Measurements from ENCODE around the gene RAB36.
A peak's percentile ranks its signal among the peaks of the same experiment; 100 is the strongest.
"Not testable (repeated sequence)": the region's sequence is repeated elsewhere in the genome, so short reads cannot be mapped to it uniquely, and the experiment has no call there.

The RAB36 gene

GRCh38 chr22:23120415-23120899 is 24.8 kb upstream of the RAB36 start:
- no peak for DNase-seq (ENCODE audit: low read depth in 2 of 3, low spot score in 2 of 3)

- DNase-seq (ENCODE audit: low read depth in 2 of 3, low spot score in 2 of 3): no peak
Measured at GRCh38 chr22:23121000-23121421, 24.3 kb upstream of the RAB36 start.

GRCh38 chr22:23121424-23121823 is 23.9 kb upstream of the RAB36 start:
- no peak for DNase-seq (ENCODE audit: low read depth in 2 of 3, low spot score in 2 of 3)

GRCh38 chr22:23122216-23122957 is 22.9 kb upstream of the RAB36 start:
- DNase-seq (ENCODE audit: low read depth in 2 of 3, low spot score in 2 of 3): no peak

- no peak for DNase-seq (ENCODE audit: low read depth in 2 of 3, low spot score in 2 of 3)
Measured at GRCh38 chr22:23122992-23123803, 22.1 kb upstream of the RAB36 start.

- DNase-seq (ENCODE audit: low read depth in 2 of 3, low spot score in 2 of 3): no peak
Measured at GRCh38 chr22:23123804-23124254, 21.4 kb upstream of the RAB36 start.

- DNase-seq (ENCODE audit: low read depth in 2 of 3, low spot score in 2 of 3): no peak
Measured at GRCh38 chr22:23124611-23125511, 20.4 kb upstream of the RAB36 start.

GRCh38 chr22:23125512-23126103 is 19.7 kb upstream of the RAB36 start:
- no peak for DNase-seq (ENCODE audit: low read depth in 2 of 3, low spot score in 2 of 3)

GRCh38 chr22:23126165-23127054 is 18.9 kb upstream of the RAB36 start:
- no peak for DNase-seq (ENCODE audit: low read depth in 2 of 3, low spot score in 2 of 3)

- DNase-seq (ENCODE audit: low read depth in 2 of 3, low spot score in 2 of 3): no peak
Measured at GRCh38 chr22:23127055-23127756, 18.1 kb upstream of the RAB36 start.

- DNase-seq (ENCODE audit: low read depth in 2 of 3, low spot score in 2 of 3): no peak
Measured at GRCh38 chr22:23127788-23128187, 17.5 kb upstream of the RAB36 start.

GRCh38 chr22:23128269-23129108 is 16.8 kb upstream of the RAB36 start:
- DNase-seq (ENCODE audit: low read depth in 2 of 3, low spot score in 2 of 3): peak; percentile 28 to 61 (median 49)

- DNase-seq (ENCODE audit: low read depth in 2 of 3, low spot score in 2 of 3): no peak
Measured at GRCh38 chr22:23129149-23129548, 16.1 kb upstream of the RAB36 start.

GRCh38 chr22:23130697-23131096 is 14.6 kb upstream of the RAB36 start:
- no peak for DNase-seq (ENCODE audit: low read depth in 2 of 3, low spot score in 2 of 3)

GRCh38 chr22:23131931-23132330 is 13.3 kb upstream of the RAB36 start:
- DNase-seq (ENCODE audit: low read depth in 2 of 3, low spot score in 2 of 3): no peak

GRCh38 chr22:23132376-23133091 is 12.7 kb upstream of the RAB36 start:
- DNase-seq (ENCODE audit: low read depth in 2 of 3, low spot score in 2 of 3): no peak

GRCh38 chr22:23133922-23134321 is 11.4 kb upstream of the RAB36 start:
- DNase-seq (ENCODE audit: low read depth in 2 of 3, low spot score in 2 of 3): no peak

GRCh38 chr22:23136991-23137390 is 8.3 kb upstream of the RAB36 start:
- not testable (repeated sequence) for DNase-seq (ENCODE audit: low read depth in 2 of 3, low spot score in 2 of 3)

Data from activated CD8-positive, alpha-beta memory T cell treated with anti-CD3 and anti-CD28 coated beads for 48 hours (primary cell).